Esophagus muscularis mucosa (tissue), 4 donors: ENCODE data around the gene KCNAB1. TPM values are rescaled to one million over a fixed set of nuclear protein-coding genes. Genes with fewer than 3 reads are reported as not detected.

Source experiments
- DNase-seq: peaks from one replicate; pipeline ENCODE4 v3.0.0-alpha.2; 2017; ENCODE audit errors: extremely low spot score
- H3K27ac ChIP-seq, 4 donors: fragments of 200-600 bp; sonication (generic); replicated peaks in 1 of 4; 1 replicate in 3 of 4; 2 replicates in 1 of 4; pipeline ENCODE4 v1.5.1; 2016 to 2019; ENCODE audit warnings: mild to moderate bottlenecking in 1 of 4
- H3K27me3 ChIP-seq, 4 donors: fragments of 200-600 bp; sonication (generic); one replicate each; pipeline versions ENCODE4 v1.5.1 to v1.6.0; 2016 to 2019
- H3K36me3 ChIP-seq, 4 donors: fragments of 200-600 bp; sonication (generic); one replicate each; pipeline ENCODE4 v1.5.1; 2016 to 2019
- H3K4me1 ChIP-seq, 4 donors: fragments of 200-600 bp; sonication (generic); one replicate each; pipeline ENCODE4 v1.5.1; 2016 to 2019
- H3K4me3 ChIP-seq, 4 donors: fragments of 200-600 bp; sonication (generic); 1 replicate in 2 of 4; 2 replicates in 2 of 4; pipeline ENCODE4 v1.5.1; 2016 to 2019; ENCODE audit warnings: mild to moderate bottlenecking in 4 of 4, moderate library complexity in 1 of 4
- H3K9me3 ChIP-seq, 4 donors: fragments of 200-600 bp; sonication (generic); 1 replicate in 3 of 4; 2 replicates in 1 of 4; pipeline ENCODE4 v1.5.1; 2016 to 2019
- EP300 ChIP-seq: sonication (generic); formaldehyde crosslinking; IDR thresholded peaks from one replicate; pipeline ENCODE4 v1.6.1; 2017; ENCODE audit warnings: antibody characterized with exemption
- POLR2A ChIP-seq: fragments of 450-650 bp; IDR thresholded peaks from one replicate; pipeline ENCODE4 v1.6.1; 2017; ENCODE audit warnings: antibody characterized with exemption, moderate library complexity, mild to moderate bottlenecking, low read depth
- POLR2AphosphoS5 ChIP-seq, 2 donors: sonication (generic); formaldehyde crosslinking; IDR thresholded peaks; one replicate each; pipeline ENCODE4 v1.6.1; 2017; ENCODE audit warnings: antibody characterized with exemption in 2 of 2
- WGBS: methylation state at CpG from one replicate; pipeline ENCODE4 v1.1.5; 2018; 5-methylcytosine and 5-hydroxymethylcytosine counted together
- intact Hi-C: fragments of 100-400 bp; cut with DNase I; formaldehyde crosslinking; loops from one replicate; pipeline ENCODE4 v1.15.1; 2023
- total RNA-seq, 4 donors: library from RNA; depleted of rRNA; stranded (reverse); fragments of >200 nt; gene quantifications; one replicate each; pipeline versions ENCODE4 v1.1.0 to v1.2.1, GENCODE V29; 2016
- TF ChIP-seq, protein P1 (sequence below), 3 experiments: fragments of 200-600 bp in 2 of 3; fragments of 450-650 bp in 1 of 3; sonication (generic) in 2 of 3; IDR thresholded peaks; one replicate each; pipeline ENCODE4 v1.5.1; 2017 to 2019; ENCODE audit warnings: antibody characterized with exemption in 3 of 3, mild to moderate bottlenecking in 2 of 3, moderate library complexity in 1 of 3

KCNAB1 gene
- total RNA-seq, 4 donors from 2014 or later, result 0.83 to 5.9 (median 2.3) TPM

DNA sequence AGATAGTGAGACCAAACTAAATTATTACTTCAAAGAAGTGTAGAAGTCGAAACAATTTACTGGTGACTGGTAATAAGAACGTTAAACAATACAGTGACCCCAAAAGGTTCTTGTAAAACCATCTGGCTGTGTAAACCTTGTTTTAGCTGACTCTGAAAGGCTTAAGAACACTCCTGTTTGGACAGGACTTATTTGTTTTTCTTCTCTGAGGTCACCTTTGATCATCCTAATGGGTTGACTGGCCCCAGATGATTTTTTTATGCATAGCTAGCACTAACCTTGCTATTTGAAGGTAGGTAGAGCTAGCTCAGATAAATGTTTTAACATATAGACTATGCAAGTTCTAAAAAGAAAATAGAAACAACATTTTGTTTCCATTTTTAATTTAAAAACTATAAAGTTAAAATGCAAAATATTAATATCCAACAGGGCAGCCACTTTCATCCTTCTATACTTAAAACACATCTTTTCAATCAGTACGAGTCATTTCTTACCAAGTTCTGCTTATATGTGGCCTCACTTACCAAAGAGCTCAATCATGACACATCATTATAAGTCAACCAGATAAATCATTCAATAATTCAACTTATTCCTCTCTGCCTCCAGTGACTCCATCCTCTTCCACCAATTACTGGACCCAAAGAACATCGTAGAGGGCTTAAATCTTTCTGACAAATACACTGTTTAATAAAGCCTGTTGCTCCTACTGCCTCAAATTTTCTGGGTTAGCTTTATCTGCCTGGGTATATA is 275.8 kb downstream of the KCNAB1 start:
- TF ChIP-seq, protein P1, sequence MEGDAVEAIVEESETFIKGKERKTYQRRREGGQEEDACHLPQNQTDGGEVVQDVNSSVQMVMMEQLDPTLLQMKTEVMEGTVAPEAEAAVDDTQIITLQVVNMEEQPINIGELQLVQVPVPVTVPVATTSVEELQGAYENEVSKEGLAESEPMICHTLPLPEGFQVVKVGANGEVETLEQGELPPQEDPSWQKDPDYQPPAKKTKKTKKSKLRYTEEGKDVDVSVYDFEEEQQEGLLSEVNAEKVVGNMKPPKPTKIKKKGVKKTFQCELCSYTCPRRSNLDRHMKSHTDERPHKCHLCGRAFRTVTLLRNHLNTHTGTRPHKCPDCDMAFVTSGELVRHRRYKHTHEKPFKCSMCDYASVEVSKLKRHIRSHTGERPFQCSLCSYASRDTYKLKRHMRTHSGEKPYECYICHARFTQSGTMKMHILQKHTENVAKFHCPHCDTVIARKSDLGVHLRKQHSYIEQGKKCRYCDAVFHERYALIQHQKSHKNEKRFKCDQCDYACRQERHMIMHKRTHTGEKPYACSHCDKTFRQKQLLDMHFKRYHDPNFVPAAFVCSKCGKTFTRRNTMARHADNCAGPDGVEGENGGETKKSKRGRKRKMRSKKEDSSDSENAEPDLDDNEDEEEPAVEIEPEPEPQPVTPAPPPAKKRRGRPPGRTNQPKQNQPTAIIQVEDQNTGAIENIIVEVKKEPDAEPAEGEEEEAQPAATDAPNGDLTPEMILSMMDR (IDR thresholded peaks at IDR 0.05), result no peak
- TF ChIP-seq EP300 (no peak), POLR2A (no peak), POLR2AphosphoS5 (IDR thresholded peaks at IDR 0.05) (no peak)
- WGBS, result 89% methylated on average over 4 of the region's 4 CpGs

DNA sequence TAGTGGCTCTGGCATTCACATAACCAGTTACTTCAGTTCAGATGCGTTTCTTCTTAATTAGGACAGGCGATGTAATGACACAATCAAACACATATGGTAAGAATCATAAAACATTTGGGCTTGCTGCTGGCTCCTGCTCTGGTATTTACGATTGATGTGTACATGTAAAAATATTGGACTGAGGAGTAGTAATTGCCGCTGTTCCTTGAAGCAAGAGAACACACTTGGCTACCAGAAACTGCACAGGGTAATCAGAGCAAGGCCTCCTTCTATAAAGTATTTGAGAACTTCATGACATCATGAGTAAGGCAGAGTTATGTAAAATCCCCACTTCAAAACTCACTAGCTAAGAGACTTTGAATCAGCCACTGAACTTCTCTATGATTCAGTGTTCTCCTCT is 276.5 kb downstream of the KCNAB1 start:
- intact Hi-C loops, result no loop called here
- TF ChIP-seq EP300, result no peak
- TF ChIP-seq, protein P1 (IDR thresholded peaks at IDR 0.05), result no peak
- TF ChIP-seq POLR2A, result no peak
- TF ChIP-seq POLR2AphosphoS5 (IDR thresholded peaks at IDR 0.05), result no peak
- H3K4me1 ChIP-seq, result no peaks in the 10 kb centered on the region
- no peak overlapping the region for H3K4me3 ChIP-seq
- 73% methylated on average over 4 of the region's 4 CpGs for WGBS
- no peaks in the 10 kb centered on the region for H3K27me3 ChIP-seq
- DNase-seq, result no peak
- no peaks in the 10 kb centered on the region for H3K36me3 ChIP-seq
- no peak overlapping the region for H3K27ac ChIP-seq
- no peaks in the 10 kb centered on the region for H3K9me3 ChIP-seq

More for the DNA sequence above, 275.8 kb downstream of the KCNAB1 start:
- intact Hi-C loops, result no loop called here
- H3K27me3 ChIP-seq, result no peaks in the 10 kb centered on the region
- H3K4me1 ChIP-seq, result no peaks in the 10 kb centered on the region
- no peak overlapping the region for H3K4me3 ChIP-seq
- no peak overlapping the region for H3K27ac ChIP-seq
- no peak for DNase-seq
- no peaks in the 10 kb centered on the region for H3K36me3 ChIP-seq
- H3K9me3 ChIP-seq, result no peaks in the 10 kb centered on the region

DNA sequence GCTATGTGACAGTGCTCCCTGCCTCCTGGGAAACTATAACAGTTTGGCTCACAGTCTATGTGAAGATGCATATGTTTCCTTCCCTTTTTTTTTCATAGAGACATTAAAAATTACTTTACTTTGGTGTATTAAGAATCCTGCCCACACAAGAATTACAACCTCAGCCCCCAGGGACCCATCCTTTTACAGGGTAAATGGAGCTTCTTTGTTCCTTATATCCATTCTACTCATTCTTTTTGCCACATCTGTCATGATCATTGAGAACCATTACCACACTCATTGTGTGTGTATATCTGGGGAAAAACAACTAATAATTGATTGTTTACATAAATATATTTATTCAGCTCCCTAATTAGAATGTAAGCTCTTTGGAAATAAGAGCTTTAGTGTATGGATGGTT is 277.2 kb downstream of the KCNAB1 start:
- intact Hi-C loops, result no loop called here
- H3K9me3 ChIP-seq, result no peaks in the 10 kb centered on the region

DNA sequence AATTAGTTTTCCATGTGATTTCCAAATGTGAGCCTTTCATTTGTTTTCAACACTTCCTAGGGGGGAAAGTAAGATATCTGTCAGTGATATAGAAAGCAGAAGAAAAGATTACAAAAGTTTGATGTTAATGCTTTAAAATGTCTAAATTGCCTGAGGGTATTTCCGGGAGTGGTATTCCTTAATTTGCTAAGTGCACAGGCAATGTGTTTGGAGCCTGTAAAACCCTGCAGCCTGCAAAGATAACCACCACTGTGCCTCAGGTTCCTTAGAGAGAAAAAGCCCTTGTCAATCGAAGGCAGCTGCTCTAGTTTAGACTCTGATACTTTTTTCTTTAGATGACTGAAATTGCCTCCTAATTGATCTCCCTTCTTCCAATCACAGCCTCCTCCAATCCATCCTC is 279.7 kb downstream of the KCNAB1 start:
- Histone ChIP-seq H3K4me3 (no peak overlapping the region), H3K27ac (no peak overlapping the region), H3K9me3 (no peaks in the 10 kb centered on the region), H3K4me1 (no peaks in the 10 kb centered on the region), H3K27me3 (no peaks in the 10 kb centered on the region), H3K36me3 (no peaks in the 10 kb centered on the region)
- WGBS, result 92% methylated on average over 2 of the region's 2 CpGs
- no peak for TF ChIP-seq POLR2AphosphoS5 (IDR thresholded peaks at IDR 0.05)
- no peak for TF ChIP-seq EP300
- TF ChIP-seq, protein P1 (IDR thresholded peaks at IDR 0.05), result no peak
- no peak for TF ChIP-seq POLR2A
- DNase-seq, result no peak
- intact Hi-C loops, result no loop called here

More for the DNA sequence above, 277.2 kb downstream of the KCNAB1 start:
- H3K27me3 ChIP-seq, result no peaks in the 10 kb centered on the region
- TF ChIP-seq POLR2AphosphoS5 (IDR thresholded peaks at IDR 0.05) (no peak), POLR2A (no peak), EP300 (no peak)
- TF ChIP-seq, protein P1 (IDR thresholded peaks at IDR 0.05), result no peak
- no peak overlapping the region for H3K27ac ChIP-seq
- H3K4me1 ChIP-seq, result no peaks in the 10 kb centered on the region
- H3K4me3 ChIP-seq, result no peak overlapping the region
- DNase-seq, result no peak
- no peaks in the 10 kb centered on the region for H3K36me3 ChIP-seq

DNA sequence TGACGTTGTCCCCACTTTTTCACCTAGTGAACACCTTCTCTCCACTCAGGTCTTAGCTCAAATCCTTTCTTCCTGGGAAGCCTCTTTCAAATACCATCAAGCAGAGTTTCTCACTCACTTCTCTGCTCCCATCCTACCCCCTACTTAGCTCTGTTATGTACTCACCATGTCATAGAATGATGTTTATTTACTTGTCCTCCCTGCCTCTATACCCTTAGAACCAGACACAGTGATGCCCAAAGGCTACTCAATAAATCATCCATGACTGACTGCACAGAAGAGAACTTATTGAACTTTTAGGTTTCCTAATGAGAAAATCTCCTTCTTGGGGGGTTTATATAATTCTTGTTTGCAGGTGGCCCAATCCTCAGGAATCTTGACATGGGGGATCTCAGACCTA is 280.4 kb downstream of the KCNAB1 start:
- H3K36me3 ChIP-seq, result no peaks in the 10 kb centered on the region
- H3K4me3 ChIP-seq, result no peak overlapping the region
- H3K9me3 ChIP-seq, result no peaks in the 10 kb centered on the region
- 64% methylated on average over 1 of the region's 1 CpG for WGBS
- H3K27me3 ChIP-seq, result no peaks in the 10 kb centered on the region
- DNase-seq, result no peak
- intact Hi-C loops, result no loop called here
- H3K4me1 ChIP-seq, result no peaks in the 10 kb centered on the region
- TF ChIP-seq POLR2A, result no peak
- TF ChIP-seq, protein P1 (IDR thresholded peaks at IDR 0.05), result no peak
- TF ChIP-seq EP300, result no peak
- no peak for TF ChIP-seq POLR2AphosphoS5 (IDR thresholded peaks at IDR 0.05)
- no peak overlapping the region for H3K27ac ChIP-seq
